ENCODE data around the gene GGT5.
"Not testable (repeated sequence)": the region's sequence is repeated elsewhere in the genome, so short reads cannot be mapped to it uniquely, and the experiment has no call there.

The GGT5 gene

GRCh38 chr22:24270556-24271385 lies 25.9 kb upstream of the GGT5 start, which contains the start of gene SPECC1L:
Gene SPECC1L (plus strand): TSS chr22:24270831. CDS start chr22:24302232, 31,401 bp downstream.
- TF ChIP-seq GATA1 (IDR thresholded peaks at IDR 0.05; ENCODE audit: low read depth, low read length) (no peak), POLR2A (IDR thresholded peaks at IDR 0.05; ENCODE audit: low read length) (peak; percentile 95)
- DNase-seq: peak; percentile 94 to 97

GRCh38 chr22:24266495-24266894 lies 21.6 kb upstream of the GGT5 start:
- DNase-seq: not testable (repeated sequence)

- TF ChIP-seq POLR2A (IDR thresholded peaks at IDR 0.05; ENCODE audit: low read length): no peak
- DNase-seq: no peak
Measured at GRCh38 chr22:24265734-24266133, 20.9 kb upstream of the GGT5 start.

- DNase-seq: peak in 1 of 2 experiments; percentile 12
Measured at GRCh38 chr22:24264329-24264896, 19.5 kb upstream of the GGT5 start.

- not testable (repeated sequence) for DNase-seq
Measured at GRCh38 chr22:24263479-24263878, 18.6 kb upstream of the GGT5 start.

- DNase-seq: not testable (repeated sequence)
Measured at GRCh38 chr22:24262185-24262749, 17.4 kb upstream of the GGT5 start.

GRCh38 chr22:24259459-24259858 lies 14.6 kb upstream of the GGT5 start:
- peak; percentile 74 to 78 for DNase-seq

GRCh38 chr22:24256736-24257135 lies 11.9 kb upstream of the GGT5 start:
- not testable (repeated sequence) for DNase-seq

- DNase-seq: not testable (repeated sequence)
Measured at GRCh38 chr22:24256136-24256535, 11.3 kb upstream of the GGT5 start.

- DNase-seq: not testable (repeated sequence)
Measured at GRCh38 chr22:24253126-24253525, 8.2 kb upstream of the GGT5 start.

GRCh38 chr22:24251286-24251685 lies 6.4 kb upstream of the GGT5 start:
- DNase-seq: not testable (repeated sequence)

GRCh38 chr22:24249413-24249812 lies 4.5 kb upstream of the GGT5 start:
- not testable (repeated sequence) for DNase-seq

GRCh38 chr22:24248611-24249010 lies 3.7 kb upstream of the GGT5 start:
- not testable (repeated sequence) for DNase-seq

- peak; percentile 58 to 65 for DNase-seq
- no peak for TF ChIP-seq POLR2A (IDR thresholded peaks at IDR 0.05; ENCODE audit: low read length)
- TF ChIP-seq GATA1 (IDR thresholded peaks at IDR 0.05; ENCODE audit: low read depth, low read length): no peak
Measured at GRCh38 chr22:24247564-24248344, 2.9 kb upstream of the GGT5 start.

GRCh38 chr22:24247011-24247507 lies 2.2 kb upstream of the GGT5 start:
- no peak for TF ChIP-seq GATA1 (IDR thresholded peaks at IDR 0.05; ENCODE audit: low read depth, low read length)
- TF ChIP-seq POLR2A (IDR thresholded peaks at IDR 0.05; ENCODE audit: low read length): no peak
- no peak for DNase-seq

- DNase-seq: not testable (repeated sequence)
Measured at GRCh38 chr22:24245584-24246561, 991 bp upstream of the GGT5 start.

Measured in erythroblast (primary cell).